ENCODE measurements around the gene GABBR2. TPM values are rescaled to one million over a fixed set of nuclear protein-coding genes. Genes with fewer than 3 reads are reported as not detected.
"Not testable (repeated sequence)": the region's sequence is repeated elsewhere in the genome, so short reads cannot be mapped to it uniquely, and the experiment has no call there.

Gene GABBR2
- total RNA-seq, 6 experiments from 2014 or later: not detected

DNA sequence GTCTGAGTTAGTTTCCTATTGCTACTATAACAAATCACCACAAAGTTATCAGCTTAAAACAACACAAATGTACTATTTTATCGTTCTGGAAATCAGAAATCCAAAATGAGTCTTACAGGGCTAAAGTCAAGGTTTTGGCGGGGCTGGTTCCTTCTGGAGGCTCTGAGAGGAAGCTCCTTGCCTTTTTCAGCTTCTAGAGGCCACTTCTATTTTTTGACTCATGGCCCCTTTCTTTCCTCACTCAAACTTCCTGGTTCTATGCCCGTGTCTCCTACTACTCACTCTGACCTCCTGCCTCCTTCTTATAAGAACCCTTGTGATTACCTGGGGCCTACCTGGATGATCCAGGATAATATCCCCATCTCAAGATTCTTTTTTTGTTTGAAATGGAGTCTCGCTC, 48.2 kb downstream of the GABBR2 start:
- DNase-seq (no peak), ATAC-seq (no peak)
- WGBS (ENCODE audit: insufficient coverage, low coverage, low lambda C conversion rate, missing lambda C conversion rate): 60% methylated on average over 4 of the region's 4 CpGs
- H3K27ac ChIP-seq: no peak overlapping the region
- no peak overlapping the region for H3K4me3 ChIP-seq
- no peak for TF ChIP-seq POLR2A (IDR thresholded peaks at IDR 0.05)
- TF ChIP-seq, protein P1, sequence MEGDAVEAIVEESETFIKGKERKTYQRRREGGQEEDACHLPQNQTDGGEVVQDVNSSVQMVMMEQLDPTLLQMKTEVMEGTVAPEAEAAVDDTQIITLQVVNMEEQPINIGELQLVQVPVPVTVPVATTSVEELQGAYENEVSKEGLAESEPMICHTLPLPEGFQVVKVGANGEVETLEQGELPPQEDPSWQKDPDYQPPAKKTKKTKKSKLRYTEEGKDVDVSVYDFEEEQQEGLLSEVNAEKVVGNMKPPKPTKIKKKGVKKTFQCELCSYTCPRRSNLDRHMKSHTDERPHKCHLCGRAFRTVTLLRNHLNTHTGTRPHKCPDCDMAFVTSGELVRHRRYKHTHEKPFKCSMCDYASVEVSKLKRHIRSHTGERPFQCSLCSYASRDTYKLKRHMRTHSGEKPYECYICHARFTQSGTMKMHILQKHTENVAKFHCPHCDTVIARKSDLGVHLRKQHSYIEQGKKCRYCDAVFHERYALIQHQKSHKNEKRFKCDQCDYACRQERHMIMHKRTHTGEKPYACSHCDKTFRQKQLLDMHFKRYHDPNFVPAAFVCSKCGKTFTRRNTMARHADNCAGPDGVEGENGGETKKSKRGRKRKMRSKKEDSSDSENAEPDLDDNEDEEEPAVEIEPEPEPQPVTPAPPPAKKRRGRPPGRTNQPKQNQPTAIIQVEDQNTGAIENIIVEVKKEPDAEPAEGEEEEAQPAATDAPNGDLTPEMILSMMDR (IDR thresholded peaks at IDR 0.05): no peak
- H3K36me3 ChIP-seq: no peaks in the 10 kb centered on the region
- intact Hi-C loops (cut with DNase I): no loop called here
- H3K27me3 ChIP-seq: no peaks in the 10 kb centered on the region
- H3K9me3 ChIP-seq: no peaks in the 10 kb centered on the region
- H3K4me1 ChIP-seq: no peaks in the 10 kb centered on the region

DNA sequence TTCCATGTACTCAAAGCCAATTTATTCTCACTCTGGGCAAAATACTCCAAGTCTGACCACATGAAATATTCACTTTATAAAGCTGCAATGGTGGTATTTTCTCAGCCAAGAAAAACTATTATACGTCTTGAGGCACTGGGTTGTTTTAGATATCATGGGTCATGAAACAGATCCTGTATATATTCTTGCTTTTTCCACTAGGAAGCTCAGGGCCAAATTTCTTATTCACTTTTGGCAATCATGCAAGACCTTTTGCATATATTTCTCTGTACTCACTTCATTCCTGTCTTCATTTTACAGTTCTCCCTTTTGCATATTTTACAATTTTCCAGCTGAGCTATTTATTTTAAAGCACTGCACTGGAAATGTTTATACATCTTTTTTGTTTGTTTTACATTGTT, 49.8 kb downstream of the GABBR2 start:
- ATAC-seq (no peak), DNase-seq (no peak)
- H3K4me1 ChIP-seq: no peaks in the 10 kb centered on the region
- no peaks in the 10 kb centered on the region for H3K36me3 ChIP-seq
- no peak for TF ChIP-seq POLR2A (IDR thresholded peaks at IDR 0.05)
- TF ChIP-seq, protein P1 (IDR thresholded peaks at IDR 0.05): no peak
- H3K27ac ChIP-seq: no peak overlapping the region
- H3K27me3 ChIP-seq: no peaks in the 10 kb centered on the region
- H3K4me3 ChIP-seq: no peak overlapping the region
- intact Hi-C loops (cut with DNase I): no loop called here
- H3K9me3 ChIP-seq: no peaks in the 10 kb centered on the region
- WGBS (ENCODE audit: insufficient coverage, low coverage, low lambda C conversion rate, missing lambda C conversion rate): 54% methylated on average over 1 of the region's 1 CpG

DNA sequence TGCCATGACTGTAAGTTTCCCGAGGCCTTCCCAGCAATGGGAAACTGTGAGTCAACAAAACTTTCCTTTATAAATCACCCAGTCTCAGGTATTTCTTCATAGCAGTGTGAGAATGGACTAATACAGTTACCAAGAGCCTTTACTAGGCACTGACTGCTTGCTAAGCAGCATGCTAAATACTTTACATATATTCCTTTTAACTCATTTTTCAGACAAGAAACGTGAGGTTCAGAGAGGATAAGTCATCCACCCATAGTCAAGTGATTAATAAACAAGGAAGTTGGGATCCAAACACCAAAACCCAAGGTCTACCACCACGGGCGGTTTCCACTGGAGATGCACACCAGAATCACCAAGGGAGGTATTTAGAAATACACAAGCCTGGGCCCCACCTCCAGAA, 50.8 kb downstream of the GABBR2 start:
- no peaks in the 10 kb centered on the region for H3K4me1 ChIP-seq
- H3K36me3 ChIP-seq: no peaks in the 10 kb centered on the region
- no peaks in the 10 kb centered on the region for H3K9me3 ChIP-seq
- TF ChIP-seq POLR2A (IDR thresholded peaks at IDR 0.05): no peak
- TF ChIP-seq, protein P1 (IDR thresholded peaks at IDR 0.05): no peak
- no peak for DNase-seq
- no peak overlapping the region for H3K27ac ChIP-seq
- WGBS (ENCODE audit: insufficient coverage, low coverage, low lambda C conversion rate, missing lambda C conversion rate): 78% methylated on average over 4 of the region's 4 CpGs
- no peak for ATAC-seq
- H3K27me3 ChIP-seq: no peaks in the 10 kb centered on the region
- no peak overlapping the region for H3K4me3 ChIP-seq
- intact Hi-C loops (cut with DNase I): no loop called here

DNA sequence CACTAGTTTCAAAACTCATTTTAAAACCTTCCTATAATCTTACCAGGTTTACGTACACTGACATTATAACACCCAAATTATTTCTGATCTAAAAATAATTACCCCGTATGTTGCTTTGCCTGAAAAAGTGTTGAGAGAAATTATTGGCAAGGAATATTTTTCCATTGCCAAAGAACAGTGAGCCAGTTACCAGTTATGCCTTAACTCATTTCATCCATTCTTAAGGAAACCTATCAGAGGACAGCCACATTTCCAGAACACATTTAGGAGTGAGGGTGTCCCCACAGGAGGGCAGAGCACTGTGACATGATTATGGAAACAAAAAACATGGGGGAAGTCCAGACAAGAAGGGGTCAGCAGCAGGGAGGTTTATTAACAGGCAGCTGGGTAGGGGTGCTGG, 52.2 kb downstream of the GABBR2 start:
- DNase-seq (no peak), ATAC-seq (no peak)
- Histone ChIP-seq H3K4me1 (no peaks in the 10 kb centered on the region), H3K27ac (no peak overlapping the region), H3K9me3 (no peaks in the 10 kb centered on the region), H3K27me3 (no peaks in the 10 kb centered on the region), H3K36me3 (no peaks in the 10 kb centered on the region), H3K4me3 (no peak overlapping the region)
- WGBS (ENCODE audit: insufficient coverage, low coverage, low lambda C conversion rate, missing lambda C conversion rate): 61% methylated on average over 2 of the region's 2 CpGs
- intact Hi-C loops (cut with DNase I): no loop called here
- TF ChIP-seq POLR2A (IDR thresholded peaks at IDR 0.05): no peak
- TF ChIP-seq, protein P1 (IDR thresholded peaks at IDR 0.05): no peak

DNA sequence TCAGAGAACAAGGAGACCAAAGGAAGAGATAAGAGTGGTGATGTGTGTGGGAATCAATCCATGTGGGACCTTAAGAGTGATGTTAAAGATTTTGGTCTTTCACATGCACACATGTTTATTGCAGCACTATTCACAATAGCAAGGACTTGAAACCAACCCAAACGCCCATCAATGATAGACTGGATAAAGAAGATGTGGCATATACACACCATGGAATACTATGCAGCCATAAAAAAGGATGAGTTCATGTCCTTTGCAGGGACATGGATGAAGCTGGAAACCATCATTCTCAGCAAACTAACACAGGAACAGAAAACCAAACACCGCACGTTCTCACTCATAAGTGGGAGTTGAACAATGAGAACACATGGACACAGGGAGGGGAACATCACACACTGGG, 53.3 kb downstream of the GABBR2 start:
- H3K4me1 ChIP-seq; H3K9me3 ChIP-seq; H3K4me3 ChIP-seq; DNase-seq; H3K27me3 ChIP-seq; intact Hi-C loops (cut with DNase I); ATAC-seq; H3K27ac ChIP-seq; H3K36me3 ChIP-seq: not testable (repeated sequence)
- 83% methylated on average over 3 of the region's 3 CpGs for WGBS (ENCODE audit: insufficient coverage, low coverage, low lambda C conversion rate, missing lambda C conversion rate)

All from right lobe of liver (tissue), 6 donors.